K562 (cell line): Measurements from ENCODE around the gene CPE. TPM values are rescaled to one million over a fixed set of nuclear protein-coding genes. Genes with fewer than 3 reads are reported as not detected.

Experiments used
- GTF3C2 ChIP-seq: IDR thresholded peaks from 3 replicates; pipeline ENCODE4 v1.6.1; 2011; ENCODE audit warnings: borderline replicate concordance, mild to moderate bottlenecking, moderate library complexity; ENCODE audit not compliant: insufficient read length; ENCODE audit errors: extremely low read depth
- KLF16 ChIP-seq: IDR thresholded peaks from 2 replicates; pipeline ENCODE4 v1.6.1; 2016; ENCODE audit warnings: antibody characterized with exemption
- RREB1 ChIP-seq: fragments of 250-450 bp; sonication (Bioruptor Pico); IDR thresholded peaks from 2 replicates; pipeline ENCODE4 v1.4.0; 2020
- SMARCC2 ChIP-seq: fragments of 450-650 bp; IDR thresholded peaks from 2 replicates; pipeline ENCODE4 v1.6.1; 2017; ENCODE audit warnings: antibody characterized with exemption, moderate library complexity, mild to moderate bottlenecking, low read depth
- SMC3 ChIP-seq: conservative IDR thresholded peaks from 2 replicates; pipeline ENCODE4 v1.6.1; 2011; ENCODE audit warnings: low read depth, low read length, improper control_type of control experiment; ENCODE audit not compliant: insufficient read depth
- TFAM ChIP-seq: fragments of 250-450 bp; sonication (Bioruptor Pico); conservative IDR thresholded peaks from 2 replicates; pipeline ENCODE4 v1.5.0; 2021; ENCODE audit warnings: mild to moderate bottlenecking, moderate library complexity
- ZNF316 ChIP-seq: fragments of 450-650 bp; IDR thresholded peaks from 2 replicates; pipeline ENCODE4 v1.6.1; 2016
- ZNF583 ChIP-seq: fragments of 250-450 bp; sonication (Bioruptor Pico); IDR thresholded peaks from 2 replicates; pipeline ENCODE4 v1.4.0; 2020
- ZSCAN32 ChIP-seq: fragments of 450-650 bp; formaldehyde crosslinking; IDR thresholded peaks from 2 replicates; pipeline ENCODE4 v1.4.0; 2020; ENCODE audit warnings: mild to moderate bottlenecking, moderate library complexity
- polyA plus RNA-seq, 8 experiments: library from polyadenylated mRNA; depleted of rRNA in 4 of 8; stranded (reverse) in 5 of 8; unstranded in 3 of 8; fragments of >200 nt; fragmentation: Nextera tagmentation in 2 of 8; fragmentation: Illumina TruSeq in 1 of 8; extraction: Ambion mirVana in 2 of 8; extraction: Trizol in 1 of 8; gene quantifications; 2 replicates each; pipeline versions ENCODE4 v1.2.1 to v1.2.3, GENCODE V29; 2011 to 2014; ENCODE audit warnings: inconsistent platforms in 1 of 8, missing spikeins in 1 of 8
- total RNA-seq, 7 experiments: library from RNA; depleted of rRNA in 6 of 7; stranded (reverse); fragments of >200 nt in 6 of 7; fragmentation: Illumina TruSeq in 2 of 7; extraction: Trizol in 2 of 7; gene quantifications; 2 replicates each; pipeline versions ENCODE4 v1.2.1 to v1.2.3, GENCODE V29; 2011 to 2021; ENCODE audit warnings: low replicate concordance in 1 of 7

CPE gene
- total and polyA plus RNA-seq, 9 of the 15 experiments (the other 6 are each of a cell fraction or from before 2014, with no cell fraction given) = 0.04 to 0.16 (median 0.06) TPM; not detected in 4

GRCh38 chr4:165540206-165540830 lies 161.5 kb downstream of the CPE start (continued):
- no peak for TF ChIP-seq ZSCAN32
- no peak for TF ChIP-seq GTF3C2
- TF ChIP-seq SMARCC2 = no peak
- no peak for TF ChIP-seq SMC3
- TF ChIP-seq RREB1 (CRISPR knock-in tag) = no peak
- TF ChIP-seq KLF16 = no peak
- TF ChIP-seq ZNF316 = no peak
- TF ChIP-seq TFAM = no peak
- no peak for TF ChIP-seq ZNF583 (CRISPR knock-in tag)
